ENCODE results near the gene APCDD1. TPM values are rescaled to one million over a fixed set of nuclear protein-coding genes. Genes with fewer than 3 reads are reported as not detected.

The APCDD1 gene
- total and polyA plus RNA-seq, 8 donors, result 5.6 to 31.1 (median 16.4) TPM

DNA sequence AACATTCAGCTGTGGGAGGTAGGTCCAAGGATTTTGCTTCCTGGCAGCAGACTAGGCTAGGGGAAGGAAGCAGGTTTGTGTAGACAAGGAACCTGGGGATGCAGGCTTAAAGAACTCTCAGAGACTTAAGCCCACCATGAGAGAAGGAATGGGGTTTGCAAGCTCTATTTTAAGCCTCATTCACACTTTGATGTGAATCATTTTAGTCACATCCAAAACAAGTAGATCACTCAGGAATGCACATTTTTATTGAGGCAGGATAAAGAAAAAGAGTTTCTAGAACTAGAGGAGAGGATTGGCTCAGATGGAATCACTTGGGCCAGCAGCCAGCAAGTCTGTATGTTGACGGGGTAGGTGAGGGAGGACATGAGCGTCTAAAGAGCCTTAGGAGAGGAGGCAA lies 68.1 kb downstream of the APCDD1 start:
- H3K9me3 ChIP-seq, result no peaks in the 10 kb centered on the region
- intact Hi-C loops (cut with DNase I), result no loop called here
- DNase-seq, result no peak
- peaks cover 7 to 23% (median 10%) of the 10 kb centered on the region in 3 donors for H3K4me1 ChIP-seq
- no peak overlapping the region for H3K4me3 ChIP-seq
- no peak overlapping the region for H3K27ac ChIP-seq
- no peak for ATAC-seq
- no peak for FAIRE-seq
- TF ChIP-seq, protein P1, sequence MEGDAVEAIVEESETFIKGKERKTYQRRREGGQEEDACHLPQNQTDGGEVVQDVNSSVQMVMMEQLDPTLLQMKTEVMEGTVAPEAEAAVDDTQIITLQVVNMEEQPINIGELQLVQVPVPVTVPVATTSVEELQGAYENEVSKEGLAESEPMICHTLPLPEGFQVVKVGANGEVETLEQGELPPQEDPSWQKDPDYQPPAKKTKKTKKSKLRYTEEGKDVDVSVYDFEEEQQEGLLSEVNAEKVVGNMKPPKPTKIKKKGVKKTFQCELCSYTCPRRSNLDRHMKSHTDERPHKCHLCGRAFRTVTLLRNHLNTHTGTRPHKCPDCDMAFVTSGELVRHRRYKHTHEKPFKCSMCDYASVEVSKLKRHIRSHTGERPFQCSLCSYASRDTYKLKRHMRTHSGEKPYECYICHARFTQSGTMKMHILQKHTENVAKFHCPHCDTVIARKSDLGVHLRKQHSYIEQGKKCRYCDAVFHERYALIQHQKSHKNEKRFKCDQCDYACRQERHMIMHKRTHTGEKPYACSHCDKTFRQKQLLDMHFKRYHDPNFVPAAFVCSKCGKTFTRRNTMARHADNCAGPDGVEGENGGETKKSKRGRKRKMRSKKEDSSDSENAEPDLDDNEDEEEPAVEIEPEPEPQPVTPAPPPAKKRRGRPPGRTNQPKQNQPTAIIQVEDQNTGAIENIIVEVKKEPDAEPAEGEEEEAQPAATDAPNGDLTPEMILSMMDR (IDR thresholded peaks at IDR 0.05), result no peak
- WGBS, 2 donors, result 85 to 88% methylated on average over 2 of the region's 2 CpGs
- no peaks in the 10 kb centered on the region for H3K27me3 ChIP-seq
- H3K36me3 ChIP-seq, result no peaks in the 10 kb centered on the region

DNA sequence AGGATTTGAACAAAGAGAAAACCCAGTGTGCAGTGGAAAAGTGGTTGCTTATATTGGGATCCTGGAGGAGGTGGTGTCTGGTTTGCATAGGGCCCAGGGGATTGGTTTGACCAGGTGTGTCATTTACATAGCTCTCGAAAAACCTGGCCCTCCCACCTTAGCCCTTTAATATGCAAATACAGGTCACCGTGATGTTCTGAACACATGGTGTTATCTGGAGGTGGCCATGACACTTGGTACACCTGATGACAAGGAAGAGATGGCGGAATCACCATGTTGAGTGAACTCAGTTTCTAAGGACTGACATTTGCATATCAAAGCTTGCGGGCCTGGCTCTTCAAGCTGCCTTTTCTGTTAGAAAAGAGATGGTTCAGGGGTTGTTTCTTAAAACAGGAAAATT lies 69.1 kb downstream of the APCDD1 start:
- ATAC-seq (no peak), FAIRE-seq (no peak), DNase-seq (no peak)
- H3K27me3 ChIP-seq, result no peaks in the 10 kb centered on the region
- H3K27ac ChIP-seq, result no peak overlapping the region
- 77 to 87% methylated on average over 4 of the region's 4 CpGs for WGBS, 2 donors
- H3K9me3 ChIP-seq, result no peaks in the 10 kb centered on the region
- TF ChIP-seq, protein P1 (IDR thresholded peaks at IDR 0.05), result no peak
- H3K36me3 ChIP-seq, result no peaks in the 10 kb centered on the region
- intact Hi-C loops (cut with DNase I), result no loop called here
- H3K4me1 ChIP-seq, result peaks cover 7 to 27% (median 10%) of the 10 kb centered on the region in 3 donors
- H3K4me3 ChIP-seq, result no peak overlapping the region

DNA sequence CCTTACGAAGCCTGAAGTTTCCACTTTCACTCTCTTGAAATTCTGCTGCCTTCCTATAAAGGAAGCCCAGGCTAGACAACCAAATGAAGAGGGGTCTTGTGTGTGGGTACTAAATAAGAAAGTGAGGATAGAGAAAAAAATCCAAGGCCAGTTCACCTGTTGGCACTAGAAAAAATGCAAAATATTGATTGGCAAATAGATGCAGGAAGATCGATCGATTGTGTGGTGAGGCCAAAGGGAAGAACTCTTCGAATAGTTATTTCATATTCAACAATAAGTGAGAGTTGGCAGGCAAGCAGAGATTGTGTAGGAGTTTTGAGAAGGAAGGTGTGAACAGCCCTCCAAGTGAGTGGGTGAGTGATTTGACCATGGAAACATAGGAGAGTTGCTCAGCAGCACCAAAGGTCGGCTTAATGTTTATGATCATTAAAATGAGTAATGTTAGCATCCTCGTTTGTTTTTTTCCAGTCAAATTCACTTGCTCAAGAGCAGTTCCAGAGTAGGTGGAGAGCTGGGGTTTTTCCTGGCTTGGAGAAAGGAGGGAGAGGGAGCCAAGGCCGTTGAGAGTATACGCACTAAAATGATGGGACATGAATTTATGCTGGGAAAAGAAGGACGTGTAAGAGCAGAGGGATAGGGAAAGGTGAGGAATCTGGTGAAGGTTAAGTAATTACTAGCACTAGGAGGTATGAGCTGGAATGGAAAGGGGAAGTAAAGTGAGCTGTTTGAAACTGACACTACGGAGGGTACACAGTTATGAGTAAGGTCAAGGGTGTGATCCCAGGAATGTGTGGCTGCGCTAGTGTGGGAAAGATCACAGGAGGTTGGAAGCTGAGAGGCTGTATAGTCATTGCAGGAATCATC lies 70.3 kb downstream of the APCDD1 start:
- TF ChIP-seq, protein P1 (IDR thresholded peaks at IDR 0.05), result no peak
- intact Hi-C loops (cut with DNase I), result no loop called here
- peak in 2 of 6 donors; percentile 33 to 36 for DNase-seq
- 17 to 18% methylated on average over 11 of the region's 11 CpGs for WGBS, 2 donors
- H3K4me1 ChIP-seq, result peaks cover 7 to 18% (median 8%) of the 10 kb centered on the region in 3 donors
- H3K36me3 ChIP-seq, result no peaks in the 10 kb centered on the region
- no peak for FAIRE-seq
- no peaks in the 10 kb centered on the region for H3K9me3 ChIP-seq
- ATAC-seq, result peak; percentile 11 to 27 (median 23)
- H3K27ac ChIP-seq, result peak overlapping the region; percentile 46 to 93 (median 90)
- H3K27me3 ChIP-seq, result no peaks in the 10 kb centered on the region
- H3K4me3 ChIP-seq, result peak overlapping the region in 2 of 4 donors; percentile 86 to 94

DNA sequence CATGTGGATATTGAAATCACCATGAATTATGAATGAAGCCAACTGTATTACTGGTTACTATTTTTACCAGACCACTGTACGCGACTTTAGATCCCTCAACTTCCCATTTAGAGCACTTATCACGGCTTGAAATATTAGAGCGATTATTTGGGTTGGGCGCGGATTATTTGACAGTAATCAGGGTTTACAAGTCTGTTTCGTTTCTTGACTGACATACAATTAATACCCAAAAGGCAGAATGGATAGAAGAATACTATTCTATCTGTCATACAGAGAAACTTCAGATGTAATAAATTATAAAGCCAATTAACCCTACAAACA lies 70.9 kb downstream of the APCDD1 start:
- peak overlapping the region; percentile 87 to 93 (median 90) for H3K27ac ChIP-seq
- no peaks in the 10 kb centered on the region for H3K27me3 ChIP-seq
- DNase-seq (no peak), ATAC-seq (no peak), FAIRE-seq (no peak)
- H3K4me1 ChIP-seq, result peaks cover 6 to 12% (median 7%) of the 10 kb centered on the region in 3 donors
- H3K9me3 ChIP-seq, result no peaks in the 10 kb centered on the region
- intact Hi-C loops (cut with DNase I), result no loop called here
- H3K4me3 ChIP-seq, result peak overlapping the region; percentile 86 to 94 (median 94)
- no peaks in the 10 kb centered on the region for H3K36me3 ChIP-seq
- WGBS, 2 donors, result 28 to 42% methylated on average over 7 of the region's 7 CpGs
- TF ChIP-seq, protein P1 (IDR thresholded peaks at IDR 0.05), result no peak
